Osteoblast (primary cell): Measurements from ENCODE around the gene ICA1L. TPM values are rescaled to one million over a fixed set of nuclear protein-coding genes. Genes with fewer than 3 reads are reported as not detected.
A peak's percentile ranks its signal among the peaks of the same experiment; 100 is the strongest.

Experiments used
- DNase-seq: peaks from one replicate; pipeline ENCODE4 v3.0.0; 2011; ENCODE audit warnings: low spot score, mixed read lengths; ENCODE audit not compliant: insufficient read length; ENCODE audit errors: missing footprints
- H2AFZ ChIP-seq: 2 replicates; pipeline ENCODE4 v1.6.0; 2011; ENCODE audit warnings: mild to moderate bottlenecking, low read length
- H3K27ac ChIP-seq: 2 replicates; pipeline ENCODE4 v1.5.1; 2011; ENCODE audit warnings: mild to moderate bottlenecking, low read depth, low read length, moderate library complexity
- H3K27me3 ChIP-seq: 2 replicates; pipeline ENCODE4 v1.6.0; 2012; ENCODE audit warnings: mild to moderate bottlenecking, control low read depth, inconsistent platforms, low read length, moderate library complexity; ENCODE audit not compliant: insufficient read depth
- H3K36me3 ChIP-seq: 2 replicates; pipeline ENCODE4 v1.5.1; 2011; ENCODE audit warnings: mild to moderate bottlenecking, low read length, control low read depth, moderate library complexity; ENCODE audit not compliant: insufficient read depth
- H3K4me1 ChIP-seq: 2 replicates; pipeline ENCODE4 v1.5.1; 2011; ENCODE audit warnings: mild to moderate bottlenecking, low read length, control low read depth, moderate library complexity; ENCODE audit not compliant: insufficient read depth
- H3K4me2 ChIP-seq: 2 replicates; pipeline ENCODE4 v1.6.0; 2011; ENCODE audit warnings: mild to moderate bottlenecking, low read length; ENCODE audit not compliant: insufficient read depth
- H3K4me3 ChIP-seq: fragments of 200-600 bp; sonication (generic); 3 replicates; pipeline ENCODE4 v1.5.1; 2012; ENCODE audit warnings: mild to moderate bottlenecking, low read length, inconsistent platforms; ENCODE audit not compliant: insufficient read depth
- H3K79me2 ChIP-seq: 2 replicates; pipeline ENCODE4 v1.6.0; 2012; ENCODE audit warnings: mild to moderate bottlenecking, low read length, control low read depth, inconsistent platforms; ENCODE audit not compliant: insufficient read depth
- H3K9me3 ChIP-seq: 2 replicates; pipeline ENCODE4 v1.5.1; 2011; ENCODE audit warnings: low read depth, low read length, control low read depth
- H4K20me1 ChIP-seq: 2 replicates; pipeline ENCODE4 v1.6.0; 2012; ENCODE audit warnings: mild to moderate bottlenecking, low read length, control low read depth; ENCODE audit not compliant: insufficient read depth
- total RNA-seq: library from RNA; depleted of rRNA; stranded (reverse); fragments of >200 nt; gene quantifications from 2 replicates; pipeline ENCODE4 v1.2.3, GENCODE V29; 2012
- TF ChIP-seq, protein P1 (sequence below): IDR thresholded peaks from 2 replicates; pipeline ENCODE4 v1.5.1; 2011; ENCODE audit warnings: mild to moderate bottlenecking, low read depth, low read length, moderate library complexity; ENCODE audit errors: extremely low read depth

ICA1L gene
- total RNA-seq, 1 donor, result 8.7 TPM

DNA sequence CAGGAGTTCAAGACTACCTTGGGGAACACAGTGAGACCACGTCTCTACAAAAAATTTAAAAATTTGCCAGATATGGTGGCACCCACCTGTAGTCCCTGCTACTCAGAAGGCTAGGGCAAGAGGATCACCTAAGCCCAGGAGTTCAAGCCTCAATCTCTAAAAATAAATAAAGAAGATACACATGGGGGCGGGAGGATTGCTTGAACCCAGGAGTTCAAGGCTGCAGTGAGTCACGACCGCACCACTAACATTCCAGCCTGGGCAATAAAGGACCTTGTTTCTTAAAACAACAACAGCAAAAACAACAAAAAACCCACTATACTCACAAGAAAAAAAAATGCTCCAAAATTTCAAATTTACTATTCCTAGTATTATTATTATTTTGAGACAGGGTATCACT, 10.0 kb upstream of the ICA1L start:
- no peak overlapping the region for H3K4me3 ChIP-seq
- no peaks in the 10 kb centered on the region for H4K20me1 ChIP-seq
- H3K4me2 ChIP-seq, result no peak overlapping the region
- no peak for DNase-seq
- no peak overlapping the region for H3K27ac ChIP-seq
- H3K79me2 ChIP-seq, result no peaks in the 10 kb centered on the region
- no peak overlapping the region for H2AFZ ChIP-seq
- TF ChIP-seq, protein P1, sequence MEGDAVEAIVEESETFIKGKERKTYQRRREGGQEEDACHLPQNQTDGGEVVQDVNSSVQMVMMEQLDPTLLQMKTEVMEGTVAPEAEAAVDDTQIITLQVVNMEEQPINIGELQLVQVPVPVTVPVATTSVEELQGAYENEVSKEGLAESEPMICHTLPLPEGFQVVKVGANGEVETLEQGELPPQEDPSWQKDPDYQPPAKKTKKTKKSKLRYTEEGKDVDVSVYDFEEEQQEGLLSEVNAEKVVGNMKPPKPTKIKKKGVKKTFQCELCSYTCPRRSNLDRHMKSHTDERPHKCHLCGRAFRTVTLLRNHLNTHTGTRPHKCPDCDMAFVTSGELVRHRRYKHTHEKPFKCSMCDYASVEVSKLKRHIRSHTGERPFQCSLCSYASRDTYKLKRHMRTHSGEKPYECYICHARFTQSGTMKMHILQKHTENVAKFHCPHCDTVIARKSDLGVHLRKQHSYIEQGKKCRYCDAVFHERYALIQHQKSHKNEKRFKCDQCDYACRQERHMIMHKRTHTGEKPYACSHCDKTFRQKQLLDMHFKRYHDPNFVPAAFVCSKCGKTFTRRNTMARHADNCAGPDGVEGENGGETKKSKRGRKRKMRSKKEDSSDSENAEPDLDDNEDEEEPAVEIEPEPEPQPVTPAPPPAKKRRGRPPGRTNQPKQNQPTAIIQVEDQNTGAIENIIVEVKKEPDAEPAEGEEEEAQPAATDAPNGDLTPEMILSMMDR, result no peak
- no peaks in the 10 kb centered on the region for H3K27me3 ChIP-seq
- peaks cover 36% of the 10 kb centered on the region for H3K36me3 ChIP-seq
- H3K9me3 ChIP-seq, result no peaks in the 10 kb centered on the region
- H3K4me1 ChIP-seq, result peaks cover 2% of the 10 kb centered on the region

DNA sequence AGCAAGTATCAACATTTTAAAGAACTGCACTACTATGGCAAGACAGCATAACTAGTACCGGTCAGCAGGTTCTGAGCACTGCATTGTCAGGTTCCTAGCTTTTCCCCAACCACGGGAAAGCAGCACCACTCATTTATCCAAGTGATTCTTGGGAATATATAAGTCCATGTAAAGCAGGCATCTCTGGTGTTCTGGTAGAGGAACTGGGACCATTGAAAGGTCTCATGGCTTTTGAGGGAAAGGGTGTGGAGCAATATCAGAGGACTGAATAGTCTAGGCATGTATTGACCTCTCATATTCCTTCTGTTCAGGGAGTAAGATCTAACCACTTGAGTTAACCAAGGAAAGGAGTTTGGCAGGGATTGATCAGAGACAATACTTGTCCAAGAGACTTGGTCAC, 6.1 kb upstream of the ICA1L start:
- TF ChIP-seq, protein P1, result no peak
- Histone ChIP-seq H3K27ac (no peak overlapping the region), H3K4me1 (no peaks in the 10 kb centered on the region), H3K9me3 (no peaks in the 10 kb centered on the region), H3K27me3 (no peaks in the 10 kb centered on the region), H3K4me3 (no peak overlapping the region), H3K79me2 (no peaks in the 10 kb centered on the region), H2AFZ (no peak overlapping the region), H4K20me1 (no peaks in the 10 kb centered on the region), H3K4me2 (no peak overlapping the region), H3K36me3 (peaks cover 27% of the 10 kb centered on the region)
- no peak for DNase-seq

DNA sequence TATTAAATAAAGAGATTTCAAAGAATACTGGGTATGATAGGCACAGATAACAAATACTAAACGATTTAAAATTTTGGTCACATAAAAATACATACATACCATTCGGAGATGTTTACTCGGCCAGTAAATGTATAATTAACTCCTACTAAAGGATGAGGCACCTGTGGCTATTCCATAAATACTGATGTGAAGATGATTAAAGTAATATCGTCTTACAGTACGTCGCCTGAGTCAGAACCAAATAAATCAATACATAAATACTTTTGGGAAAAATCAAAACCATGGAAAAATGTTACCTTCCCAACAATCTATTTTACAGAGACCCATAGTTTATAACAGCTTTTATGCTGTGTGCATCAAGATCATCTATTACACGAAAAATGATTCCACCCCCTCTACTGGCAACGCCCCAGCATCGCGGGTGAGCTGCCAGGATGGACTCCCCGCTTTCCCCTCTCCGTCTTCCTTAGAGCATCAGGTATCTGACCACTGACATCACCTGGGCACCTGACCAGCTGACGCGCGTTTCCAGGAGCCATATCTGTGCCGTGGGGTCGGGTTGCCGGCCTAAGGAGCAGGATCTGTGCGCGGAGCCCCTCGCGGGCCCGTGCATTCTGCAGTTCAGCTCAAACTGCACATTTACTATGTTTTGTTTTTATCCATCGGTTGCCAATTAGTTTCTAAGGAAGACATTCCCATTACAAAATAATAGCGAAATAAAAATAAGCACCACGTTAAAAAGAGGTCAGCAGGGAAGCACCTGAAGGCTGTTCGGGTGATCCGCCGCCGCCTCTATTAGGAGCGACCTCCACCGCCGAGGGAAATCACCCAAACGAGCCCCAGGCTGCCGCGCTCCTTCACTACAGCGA, 901 bp downstream of the ICA1L start:
- TF ChIP-seq, protein P1, result peak; percentile 32

DNA sequence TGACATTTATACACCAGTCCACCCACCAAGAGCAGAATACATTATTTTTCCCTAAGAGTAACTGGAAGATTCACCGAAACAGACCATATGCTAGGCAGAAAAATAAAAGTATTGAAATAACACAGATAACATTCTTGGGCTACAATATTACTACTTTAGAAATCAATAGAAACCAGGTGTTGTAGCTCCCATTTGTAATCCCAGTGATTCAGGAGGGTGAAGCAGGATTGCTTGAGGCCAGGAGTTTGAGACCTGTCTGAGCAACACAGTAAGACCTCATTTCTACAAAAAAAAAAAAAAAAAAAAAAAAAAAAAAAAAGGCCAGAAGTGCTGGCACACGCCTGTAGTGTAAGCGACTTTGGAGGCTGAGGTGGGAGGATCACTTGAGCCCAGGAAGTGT, 9.6 kb downstream of the ICA1L start:
- no peak overlapping the region for H2AFZ ChIP-seq
- H3K27me3 ChIP-seq, result no peaks in the 10 kb centered on the region
- no peaks in the 10 kb centered on the region for H3K79me2 ChIP-seq
- H3K4me2 ChIP-seq, result no peak overlapping the region
- H3K4me3 ChIP-seq, result no peak overlapping the region
- H3K9me3 ChIP-seq, result no peaks in the 10 kb centered on the region
- no peaks in the 10 kb centered on the region for H3K36me3 ChIP-seq
- TF ChIP-seq, protein P1, result no peak
- no peaks in the 10 kb centered on the region for H4K20me1 ChIP-seq
- no peak overlapping the region for H3K27ac ChIP-seq
- DNase-seq, result no peak
- no peaks in the 10 kb centered on the region for H3K4me1 ChIP-seq

More for the DNA sequence above, 901 bp downstream of the ICA1L start:
- H3K4me3 ChIP-seq, result peak overlapping the region; percentile 92
- peak overlapping the region; percentile 91 for H3K4me2 ChIP-seq
- H3K79me2 ChIP-seq, result no peaks in the 10 kb centered on the region
- peaks cover 10% of the 10 kb centered on the region for H3K4me1 ChIP-seq
- DNase-seq, result peak; percentile 85
- H3K27ac ChIP-seq, result peak overlapping the region; percentile 62
- H4K20me1 ChIP-seq, result no peaks in the 10 kb centered on the region
- peak overlapping the region; percentile 95 for H2AFZ ChIP-seq
- no peaks in the 10 kb centered on the region for H3K9me3 ChIP-seq
- H3K27me3 ChIP-seq, result no peaks in the 10 kb centered on the region
- H3K36me3 ChIP-seq, result no peaks in the 10 kb centered on the region
